OCI-LY1 (cell line): ENCODE measurements around the gene HNF1A.

Experiments used
- H2AFZ ChIP-seq: fragments of 200-600 bp; sonication (generic), shearing (Covaris generic); 2 replicates; pipeline ENCODE4 v1.6.0; 2014; ENCODE audit warnings: antibody characterized with exemption, mild to moderate bottlenecking, low read length
- H3F3A ChIP-seq: fragments of 200-600 bp; sonication (generic), shearing (Covaris generic); 2 replicates; pipeline ENCODE4 v1.6.0; 2014; ENCODE audit warnings: mild to moderate bottlenecking, antibody characterized with exemption, low read length, moderate library complexity; ENCODE audit not compliant: insufficient read depth
- H3K27ac ChIP-seq: fragments of 200-600 bp; sonication (generic); 2 replicates; pipeline ENCODE4 v1.5.1; 2014; ENCODE audit warnings: low read length, mixed run types, mild to moderate bottlenecking, low read depth; ENCODE audit not compliant: poor library complexity, severe bottlenecking
- H3K27me3 ChIP-seq: fragments of 200-600 bp; sonication (generic); 2 replicates; pipeline ENCODE4 v1.6.0; 2014; ENCODE audit warnings: antibody characterized with exemption, mild to moderate bottlenecking, low read length, moderate library complexity; ENCODE audit not compliant: insufficient read depth
- H3K36me3 ChIP-seq: fragments of 200-600 bp; sonication (generic); 2 replicates; pipeline ENCODE4 v1.6.1; 2014; ENCODE audit warnings: mild to moderate bottlenecking, antibody characterized with exemption, low read length, moderate library complexity, mixed read lengths; ENCODE audit not compliant: insufficient read depth
- H3K4me1 ChIP-seq: fragments of 200-600 bp; sonication (generic); 2 replicates; pipeline ENCODE4 v1.5.1; 2014; ENCODE audit warnings: mild to moderate bottlenecking, low read length, moderate library complexity; ENCODE audit not compliant: insufficient read depth, severe bottlenecking
- H3K4me2 ChIP-seq: fragments of 200-600 bp; sonication (generic), shearing (Covaris generic); 2 replicates; pipeline ENCODE4 v1.6.1; 2014; ENCODE audit warnings: low read length
- H3K4me3 ChIP-seq: fragments of 200-600 bp; sonication (generic); 2 replicates; pipeline ENCODE4 v1.5.1; 2014; ENCODE audit warnings: low read length, low read depth, mild to moderate bottlenecking, mixed read lengths; ENCODE audit not compliant: poor library complexity, severe bottlenecking
- H3K79me2 ChIP-seq: fragments of 200-600 bp; shearing (Covaris generic); 2 replicates; pipeline ENCODE4 v1.6.1; 2016; ENCODE audit warnings: mixed run types, low read length, mixed read lengths; ENCODE audit not compliant: insufficient read depth
- H3K9ac ChIP-seq: fragments of 200-600 bp; sonication (generic), shearing (Covaris generic); 2 replicates; pipeline ENCODE4 v1.6.1; 2014; ENCODE audit warnings: mild to moderate bottlenecking, low read length, mixed read lengths
- H3K9me2 ChIP-seq: fragments of 200-600 bp; sonication (generic), shearing (Covaris generic); 2 replicates; pipeline ENCODE4 v1.6.1; 2014; ENCODE audit warnings: low read depth, mild to moderate bottlenecking, low read length, mixed read lengths
- H3K9me3 ChIP-seq: fragments of 200-600 bp; shearing (Covaris generic); 2 replicates; pipeline ENCODE4 v1.6.1; 2014; ENCODE audit warnings: low read length, mixed read lengths
- H4K20me1 ChIP-seq: fragments of 200-600 bp; sonication (generic), shearing (Covaris generic); 2 replicates; pipeline ENCODE4 v1.6.0; 2016; ENCODE audit warnings: mild to moderate bottlenecking, low read length; ENCODE audit not compliant: insufficient read depth
- EZH2 ChIP-seq: fragments of 200-600 bp; sonication (generic), shearing (Covaris generic); IDR thresholded peaks from 2 replicates; pipeline ENCODE4 v1.8.0; 2017; ENCODE audit warnings: borderline replicate concordance, mixed run types, mild to moderate bottlenecking, antibody characterized with exemption, low read length, moderate library complexity, mixed read lengths
- TF ChIP-seq, protein P1 (sequence below): fragments of 200-600 bp; sonication (generic), shearing (Covaris generic); IDR thresholded peaks from 2 replicates; pipeline ENCODE4 v1.5.1; 2017; ENCODE audit warnings: mild to moderate bottlenecking, antibody characterized with exemption, low read length, moderate library complexity, mixed read lengths

Gene HNF1A

DNA sequence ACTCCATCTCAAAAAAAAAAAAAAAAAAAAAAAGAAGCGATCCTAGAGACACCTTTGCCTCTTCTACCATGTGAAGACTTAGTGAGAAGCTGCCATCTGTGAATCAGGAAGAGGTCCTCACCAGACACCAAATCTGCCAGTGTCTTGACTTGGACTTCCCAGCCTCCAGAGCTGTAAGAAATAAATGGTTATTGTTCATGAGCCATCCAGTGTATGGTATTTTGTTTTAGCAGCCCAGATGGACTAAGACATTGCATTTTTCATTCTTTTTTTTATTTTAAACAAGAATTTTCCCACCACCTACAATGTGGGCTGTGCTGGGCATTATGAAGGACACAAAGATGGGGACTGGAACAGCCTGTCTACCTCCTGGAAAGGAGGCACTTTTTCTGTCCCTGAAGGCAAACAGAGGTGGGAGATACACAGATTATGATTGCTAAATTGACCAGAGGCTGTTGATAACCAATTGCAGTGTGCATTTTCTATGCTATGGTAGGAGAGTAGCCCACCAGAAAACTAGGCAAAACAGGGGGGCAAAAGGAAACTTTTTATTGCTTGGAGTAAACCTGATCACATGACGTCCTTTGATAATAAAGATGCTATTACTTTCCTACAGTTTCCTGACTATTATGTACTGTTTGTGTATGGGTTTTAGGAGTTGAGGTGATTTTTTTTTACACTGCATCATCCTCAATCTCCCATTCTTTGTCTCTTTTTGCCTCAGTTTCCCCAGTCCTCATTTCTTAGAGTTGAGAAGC, 40.7 kb downstream of the HNF1A start:
- no peaks in the 10 kb centered on the region for H4K20me1 ChIP-seq
- H3K9me2 ChIP-seq: no peaks in the 10 kb centered on the region
- H3K4me3 ChIP-seq: no peak overlapping the region
- H3K4me2 ChIP-seq: no peak overlapping the region
- TF ChIP-seq, protein P1, sequence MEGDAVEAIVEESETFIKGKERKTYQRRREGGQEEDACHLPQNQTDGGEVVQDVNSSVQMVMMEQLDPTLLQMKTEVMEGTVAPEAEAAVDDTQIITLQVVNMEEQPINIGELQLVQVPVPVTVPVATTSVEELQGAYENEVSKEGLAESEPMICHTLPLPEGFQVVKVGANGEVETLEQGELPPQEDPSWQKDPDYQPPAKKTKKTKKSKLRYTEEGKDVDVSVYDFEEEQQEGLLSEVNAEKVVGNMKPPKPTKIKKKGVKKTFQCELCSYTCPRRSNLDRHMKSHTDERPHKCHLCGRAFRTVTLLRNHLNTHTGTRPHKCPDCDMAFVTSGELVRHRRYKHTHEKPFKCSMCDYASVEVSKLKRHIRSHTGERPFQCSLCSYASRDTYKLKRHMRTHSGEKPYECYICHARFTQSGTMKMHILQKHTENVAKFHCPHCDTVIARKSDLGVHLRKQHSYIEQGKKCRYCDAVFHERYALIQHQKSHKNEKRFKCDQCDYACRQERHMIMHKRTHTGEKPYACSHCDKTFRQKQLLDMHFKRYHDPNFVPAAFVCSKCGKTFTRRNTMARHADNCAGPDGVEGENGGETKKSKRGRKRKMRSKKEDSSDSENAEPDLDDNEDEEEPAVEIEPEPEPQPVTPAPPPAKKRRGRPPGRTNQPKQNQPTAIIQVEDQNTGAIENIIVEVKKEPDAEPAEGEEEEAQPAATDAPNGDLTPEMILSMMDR: no peak
- TF ChIP-seq EZH2: no peak
- no peaks in the 10 kb centered on the region for H3K9me3 ChIP-seq
- no peaks in the 10 kb centered on the region for H3K36me3 ChIP-seq
- no peaks in the 10 kb centered on the region; the same call in 1 of the 2 replicates for H3K27me3 ChIP-seq
- H3K9ac ChIP-seq: no peak overlapping the region
- no peaks in the 10 kb centered on the region for H3F3A ChIP-seq
- H3K27ac ChIP-seq: no peak overlapping the region
- peaks cover 13% of the 10 kb centered on the region for H3K4me1 ChIP-seq
- peaks cover 5% of the 10 kb centered on the region; the same call in 1 of the 2 replicates for H3K79me2 ChIP-seq
- H2AFZ ChIP-seq: no peak overlapping the region

DNA sequence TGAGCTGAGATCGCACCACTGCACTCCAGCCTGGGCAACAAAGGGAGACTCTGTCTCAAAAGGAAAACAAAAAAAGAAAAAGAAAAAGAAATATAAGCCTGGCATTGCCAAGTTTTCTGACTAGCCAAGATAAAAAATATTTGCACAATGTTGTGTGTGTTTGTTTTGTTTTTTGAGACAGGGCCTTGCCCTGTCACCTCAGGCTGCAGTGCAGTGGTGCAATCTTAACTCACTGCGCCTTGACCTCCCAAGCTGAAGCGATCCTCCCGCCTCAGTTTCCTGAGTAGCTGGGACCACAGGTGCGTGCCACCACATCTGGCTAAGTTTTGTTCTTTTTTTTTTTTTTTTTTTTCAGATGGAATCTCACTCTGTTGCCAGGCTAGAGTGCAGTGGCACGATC, 43.4 kb downstream of the HNF1A start:
- H3K27ac ChIP-seq: no peak overlapping the region
- H3K9me2 ChIP-seq: no peaks in the 10 kb centered on the region
- H3K79me2 ChIP-seq: no peaks in the 10 kb centered on the region
- no peak overlapping the region for H2AFZ ChIP-seq
- H3K36me3 ChIP-seq: no peaks in the 10 kb centered on the region
- H3K4me2 ChIP-seq: no peak overlapping the region
- H3K9ac ChIP-seq: no peak overlapping the region
- TF ChIP-seq EZH2: no peak
- H3K27me3 ChIP-seq: no peaks in the 10 kb centered on the region; the same call in 1 of the 2 replicates
- H3K4me3 ChIP-seq: no peak overlapping the region
- H3F3A ChIP-seq: no peaks in the 10 kb centered on the region
- no peaks in the 10 kb centered on the region for H4K20me1 ChIP-seq
- H3K4me1 ChIP-seq: no peaks in the 10 kb centered on the region
- H3K9me3 ChIP-seq: no peaks in the 10 kb centered on the region

DNA sequence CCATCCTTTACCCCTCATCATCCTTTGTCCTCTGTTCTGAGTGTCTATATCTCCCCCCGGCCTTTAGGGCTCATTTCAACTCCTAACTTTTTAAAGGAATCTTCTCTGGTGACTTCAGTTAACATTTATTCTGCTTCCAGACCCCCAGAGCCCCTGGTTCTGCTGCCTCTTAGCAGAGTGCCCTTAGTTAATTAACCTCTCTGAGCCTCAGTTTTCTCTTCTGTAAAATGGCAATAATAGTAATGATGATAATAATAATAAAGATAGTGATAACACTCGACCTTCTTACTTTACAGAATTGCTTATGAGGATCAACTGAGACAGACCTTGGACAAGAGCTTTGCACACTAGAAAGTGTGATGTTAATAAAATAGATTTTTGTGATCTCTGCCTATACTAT, 44.4 kb downstream of the HNF1A start:
- no peaks in the 10 kb centered on the region for H3K79me2 ChIP-seq
- H2AFZ ChIP-seq: no peak overlapping the region
- H3K36me3 ChIP-seq: no peaks in the 10 kb centered on the region
- no peaks in the 10 kb centered on the region for H4K20me1 ChIP-seq
- H3K27ac ChIP-seq: no peak overlapping the region
- no peaks in the 10 kb centered on the region for H3K9me2 ChIP-seq
- H3K9ac ChIP-seq: no peak overlapping the region
- H3K9me3 ChIP-seq: no peaks in the 10 kb centered on the region
- H3F3A ChIP-seq: no peaks in the 10 kb centered on the region
- TF ChIP-seq, protein P1: no peak
- no peak for TF ChIP-seq EZH2
- H3K4me1 ChIP-seq: no peaks in the 10 kb centered on the region
- H3K4me3 ChIP-seq: no peak overlapping the region
- H3K27me3 ChIP-seq: no peaks in the 10 kb centered on the region; the same call in 1 of the 2 replicates
- no peak overlapping the region for H3K4me2 ChIP-seq

DNA sequence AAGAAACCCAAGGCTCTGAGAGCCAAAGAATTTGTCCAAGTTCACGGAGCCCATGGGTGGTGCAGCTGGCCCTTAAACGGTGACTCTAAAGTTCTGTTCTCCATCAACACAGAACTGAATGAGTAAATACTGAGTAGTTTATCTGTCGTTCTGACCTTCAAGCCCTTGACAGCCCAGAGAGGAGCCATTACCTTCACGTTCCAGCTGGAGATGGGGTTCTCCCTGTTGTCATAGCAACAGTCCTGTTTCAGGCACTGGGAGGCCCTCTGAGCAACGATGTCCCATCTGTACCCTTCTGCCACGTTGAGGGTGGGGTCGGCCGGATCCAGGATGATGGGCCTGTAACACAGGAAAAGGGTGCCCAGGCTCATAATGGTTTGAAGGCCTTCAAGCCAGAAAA, 45.5 kb downstream of the HNF1A start:
- TF ChIP-seq, protein P1: no peak
- no peak for TF ChIP-seq EZH2
- Histone ChIP-seq H3K9me3 (no peaks in the 10 kb centered on the region), H4K20me1 (no peaks in the 10 kb centered on the region)

More for the DNA sequence above, 45.5 kb downstream of the HNF1A start:
- Histone ChIP-seq H3K27me3 (no peaks in the 10 kb centered on the region; the same call in 1 of the 2 replicates), H3K4me3 (no peak overlapping the region), H3K4me1 (no peaks in the 10 kb centered on the region), H3K27ac (no peak overlapping the region), H3K79me2 (no peaks in the 10 kb centered on the region), H2AFZ (no peak overlapping the region), H3K9me2 (no peaks in the 10 kb centered on the region), H3K4me2 (no peak overlapping the region), H3K9ac (no peak overlapping the region), H3K36me3 (no peaks in the 10 kb centered on the region), H3F3A (no peaks in the 10 kb centered on the region)
